ENCODE results near the gene SARS2. TPM values are rescaled to one million over a fixed set of nuclear protein-coding genes. Genes with fewer than 3 reads are reported as not detected.

SARS2 gene
- total and polyA plus RNA-seq, 2 donors (not counting 1 experiment from before 2014, with no cell fraction given) = 7.2 to 10.4 TPM

GRCh38 chr19:38898788-38899446, 31.6 kb downstream of the SARS2 start:
- Histone ChIP-seq H3K79me2 (ENCODE audit: control insufficient read depth, insufficient read depth, low read length) (peaks cover 5% of the 10 kb centered on the region), H3K4me2 (ENCODE audit: extremely low read depth, insufficient read depth, low read length) (peak overlapping the region; percentile 79), H4K20me1 (ENCODE audit: control insufficient read depth, extremely low read depth, insufficient read depth, low read length) (no peaks in the 10 kb centered on the region), H3K36me3 (ENCODE audit: control insufficient read depth, insufficient read depth, low read length) (no peaks in the 10 kb centered on the region), H2AFZ (ENCODE audit: low read length) (peak overlapping the region; percentile 84), H3K9me3 (ENCODE audit: control insufficient read depth, insufficient read depth, low read depth, low read length) (no peaks in the 10 kb centered on the region), H3K27me3 (ENCODE audit: control insufficient read depth, insufficient read depth, low read length) (no peaks in the 10 kb centered on the region), H3K4me1 (ENCODE audit: control insufficient read depth, extremely low read depth, insufficient read depth, low read length) (no peaks in the 10 kb centered on the region), H3K27ac (ENCODE audit: insufficient read depth, low read length) (peak overlapping the region; percentile 75), H3K4me3 (replicated peaks in 1 of 4; ENCODE audit: control extremely low read depth in 1 of 4, insufficient read depth in 1 of 4, low read depth in 3 of 4, low read length in 4 of 4) (peak overlapping the region; percentile 55 to 92 (median 72)), H3K9ac (ENCODE audit: insufficient read depth, low read length) (peak overlapping the region; percentile 70)
- TF ChIP-seq CTCF (conservative IDR thresholded peaks at IDR 0.05 in 1 of 2, IDR thresholded peaks at IDR 0.05 in 1 of 2; ENCODE audit: low read depth in 1 of 2, low read length in 2 of 2) (no peak), EZH2 (IDR thresholded peaks at IDR 0.05; ENCODE audit: low read length, missing control alignments) (no peak)
- DNase-seq (ENCODE audit: low read depth in 2 of 2) = peak; percentile 12 to 13

- Histone ChIP-seq H4K20me1 (ENCODE audit: control insufficient read depth, extremely low read depth, insufficient read depth, low read length) (no peaks in the 10 kb centered on the region), H3K9ac (ENCODE audit: insufficient read depth, low read length) (no peak overlapping the region), H3K4me1 (ENCODE audit: control insufficient read depth, extremely low read depth, insufficient read depth, low read length) (no peaks in the 10 kb centered on the region), H3K79me2 (ENCODE audit: control insufficient read depth, insufficient read depth, low read length) (peaks cover 2% of the 10 kb centered on the region), H3K9me3 (ENCODE audit: control insufficient read depth, insufficient read depth, low read depth, low read length) (no peaks in the 10 kb centered on the region), H3K27me3 (ENCODE audit: control insufficient read depth, insufficient read depth, low read length) (no peaks in the 10 kb centered on the region), H3K4me3 (replicated peaks in 1 of 4; ENCODE audit: control extremely low read depth in 1 of 4, insufficient read depth in 1 of 4, low read depth in 3 of 4, low read length in 4 of 4) (no peak overlapping the region), H2AFZ (ENCODE audit: low read length) (no peak overlapping the region), H3K4me2 (ENCODE audit: extremely low read depth, insufficient read depth, low read length) (no peak overlapping the region), H3K36me3 (ENCODE audit: control insufficient read depth, insufficient read depth, low read length) (no peaks in the 10 kb centered on the region), H3K27ac (ENCODE audit: insufficient read depth, low read length) (no peak overlapping the region)
- no peak for DNase-seq (ENCODE audit: low read depth in 2 of 2)
- TF ChIP-seq EZH2 (IDR thresholded peaks at IDR 0.05; ENCODE audit: low read length, missing control alignments) = no peak
- TF ChIP-seq CTCF (conservative IDR thresholded peaks at IDR 0.05 in 1 of 2, IDR thresholded peaks at IDR 0.05 in 1 of 2; ENCODE audit: low read depth in 1 of 2, low read length in 2 of 2) = no peak
These were observed 35.6 kb downstream of the SARS2 start for GRCh38 chr19:38894968-38895367.

- TF ChIP-seq CTCF (conservative IDR thresholded peaks at IDR 0.05 in 1 of 2, IDR thresholded peaks at IDR 0.05 in 1 of 2; ENCODE audit: low read depth in 1 of 2, low read length in 2 of 2) (no peak), EZH2 (IDR thresholded peaks at IDR 0.05; ENCODE audit: low read length, missing control alignments) (no peak)
- no peaks in the 10 kb centered on the region for H3K4me1 ChIP-seq (ENCODE audit: control insufficient read depth, extremely low read depth, insufficient read depth, low read length)
- no peak for DNase-seq (ENCODE audit: low read depth in 2 of 2)
- no peak overlapping the region for H3K4me2 ChIP-seq (ENCODE audit: extremely low read depth, insufficient read depth, low read length)
- H4K20me1 ChIP-seq (ENCODE audit: control insufficient read depth, extremely low read depth, insufficient read depth, low read length) = no peaks in the 10 kb centered on the region
- H3K79me2 ChIP-seq (ENCODE audit: control insufficient read depth, insufficient read depth, low read length) = peaks cover 2% of the 10 kb centered on the region
- no peak overlapping the region for H3K27ac ChIP-seq (ENCODE audit: insufficient read depth, low read length)
- no peak overlapping the region for H3K4me3 ChIP-seq (replicated peaks in 1 of 4; ENCODE audit: control extremely low read depth in 1 of 4, insufficient read depth in 1 of 4, low read depth in 3 of 4, low read length in 4 of 4)
- no peak overlapping the region for H2AFZ ChIP-seq (ENCODE audit: low read length)
- peaks cover 7% of the 10 kb centered on the region for H3K36me3 ChIP-seq (ENCODE audit: control insufficient read depth, insufficient read depth, low read length)
- H3K9ac ChIP-seq (ENCODE audit: insufficient read depth, low read length) = no peak overlapping the region
- H3K27me3 ChIP-seq (ENCODE audit: control insufficient read depth, insufficient read depth, low read length) = no peaks in the 10 kb centered on the region
- H3K9me3 ChIP-seq (ENCODE audit: control insufficient read depth, insufficient read depth, low read depth, low read length) = no peaks in the 10 kb centered on the region
These were observed 37.2 kb downstream of the SARS2 start for GRCh38 chr19:38893341-38893771.
